Measurements from ENCODE around the gene ATP7B. TPM values are rescaled to one million over a fixed set of nuclear protein-coding genes. Genes with fewer than 3 reads are reported as not detected.

ATP7B gene
- total RNA-seq, 1 experiment from 2014 or later = 4.4 TPM

DNA sequence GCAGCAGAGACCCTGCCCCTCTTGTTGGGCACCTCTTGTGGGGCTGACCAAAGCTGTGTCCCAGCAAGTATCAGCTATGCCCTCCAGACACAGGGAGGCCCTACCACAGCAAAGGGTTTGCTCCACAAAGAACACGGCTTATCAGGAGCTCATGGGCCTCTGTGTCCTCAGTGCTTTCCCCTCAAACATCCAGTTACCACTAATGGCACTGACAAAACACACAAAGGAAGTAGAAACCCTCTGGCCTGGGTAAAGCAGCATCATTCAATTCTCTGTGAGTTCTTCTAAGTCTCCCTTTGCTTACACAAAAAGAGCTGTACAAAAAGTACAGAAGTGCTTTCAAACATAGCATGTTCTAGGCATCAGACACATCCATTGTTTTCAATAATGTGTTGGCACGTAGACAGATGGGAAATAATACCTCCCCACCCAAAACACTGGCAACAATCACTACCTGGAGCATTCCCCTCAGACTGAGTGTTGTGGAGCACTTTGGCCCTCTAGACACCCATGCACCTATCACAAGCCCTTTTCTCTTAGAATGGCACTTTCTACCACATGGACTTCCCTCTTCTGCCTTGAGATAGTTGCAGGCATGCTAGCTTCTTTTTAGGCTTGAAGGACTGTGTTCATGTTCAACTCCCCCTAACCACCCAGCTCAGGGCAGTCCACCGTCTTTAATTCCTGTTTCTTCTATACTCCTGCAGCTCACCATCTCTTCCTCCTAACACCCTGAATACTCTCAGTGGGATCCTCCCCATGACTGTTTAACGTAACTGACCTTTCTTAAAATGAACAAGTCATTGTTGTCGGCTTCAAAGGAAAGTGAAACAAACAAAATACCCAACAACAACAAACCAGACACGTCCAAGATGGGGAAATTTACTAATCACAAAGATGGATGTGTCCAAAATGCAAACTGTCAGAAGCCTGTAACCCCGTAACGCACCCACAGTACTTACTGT, 43.5 kb downstream of the ATP7B start:
- no peak overlapping the region for H3K27ac ChIP-seq (ENCODE audit: low read length)
- H3K9ac ChIP-seq (ENCODE audit: low read length) = no peak overlapping the region
- H3K4me3 ChIP-seq (ENCODE audit: low read length) = no peak overlapping the region
- H3K4me2 ChIP-seq (ENCODE audit: low read length) = no peak overlapping the region
- ATAC-seq (no peak), DNase-seq (no peak)
- no peaks in the 10 kb centered on the region for H3K9me2 ChIP-seq (replicated peaks; ENCODE audit: low read length)
- BruUV-seq (replicated peaks) = no TSS peak
- no peaks in the 10 kb centered on the region for H3K79me2 ChIP-seq (ENCODE audit: low read length)
- no peak overlapping the region for H2AFZ ChIP-seq (ENCODE audit: low read length)
- no peaks in the 10 kb centered on the region for H3K9me3 ChIP-seq (ENCODE audit: low read length)
- H3K27me3 ChIP-seq (ENCODE audit: low read length) = no peaks in the 10 kb centered on the region
- H3F3A ChIP-seq (ENCODE audit: low read length, unreplicated experiment) = no peaks in the 10 kb centered on the region
- intact Hi-C loops (cut with micrococcal nuclease) = no loop called here
- ChIA-PET CTCF (no interaction called here), POLR2A (ENCODE audit: unreplicated experiment) (no interaction called here)
- no peaks in the 10 kb centered on the region for H4K20me1 ChIP-seq (ENCODE audit: low read length)
- no peaks in the 10 kb centered on the region for H3K36me3 ChIP-seq (ENCODE audit: low read depth, low read length)
- no peaks in the 10 kb centered on the region for H3K4me1 ChIP-seq (ENCODE audit: insufficient read depth, low read length)
- TF ChIP-seq EZH2phosphoT487 (IDR thresholded peaks at IDR 0.05; ENCODE audit: borderline replicate concordance, low read length) (no peak), EZH2 (IDR thresholded peaks at IDR 0.05; ENCODE audit: low read length, unreplicated experiment) (no peak)

DNA sequence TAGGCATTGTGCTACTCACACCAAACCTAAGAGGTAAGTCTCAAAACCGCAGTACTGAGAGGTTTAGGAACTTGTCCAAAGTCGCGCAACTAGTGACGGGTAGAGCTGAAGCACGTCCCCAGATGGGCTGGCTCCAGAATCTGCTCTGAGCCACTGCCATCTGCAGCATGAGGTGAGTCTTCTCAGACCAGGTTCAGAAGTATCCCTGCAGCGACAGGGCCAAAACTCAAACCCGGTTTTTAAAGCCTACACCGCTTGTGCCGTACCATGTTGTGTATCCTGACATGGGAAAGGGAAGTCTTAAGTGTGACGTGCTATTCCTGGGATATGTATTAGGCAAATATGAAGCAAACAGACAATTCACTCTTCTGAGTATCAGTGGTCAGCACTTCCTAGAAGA, 45.1 kb downstream of the ATP7B start:
- H3K27me3 ChIP-seq (ENCODE audit: low read length) = no peaks in the 10 kb centered on the region
- H3K79me2 ChIP-seq (ENCODE audit: low read length) = no peaks in the 10 kb centered on the region
- ATAC-seq (no peak), DNase-seq (no peak)
- TF ChIP-seq, protein P1, sequence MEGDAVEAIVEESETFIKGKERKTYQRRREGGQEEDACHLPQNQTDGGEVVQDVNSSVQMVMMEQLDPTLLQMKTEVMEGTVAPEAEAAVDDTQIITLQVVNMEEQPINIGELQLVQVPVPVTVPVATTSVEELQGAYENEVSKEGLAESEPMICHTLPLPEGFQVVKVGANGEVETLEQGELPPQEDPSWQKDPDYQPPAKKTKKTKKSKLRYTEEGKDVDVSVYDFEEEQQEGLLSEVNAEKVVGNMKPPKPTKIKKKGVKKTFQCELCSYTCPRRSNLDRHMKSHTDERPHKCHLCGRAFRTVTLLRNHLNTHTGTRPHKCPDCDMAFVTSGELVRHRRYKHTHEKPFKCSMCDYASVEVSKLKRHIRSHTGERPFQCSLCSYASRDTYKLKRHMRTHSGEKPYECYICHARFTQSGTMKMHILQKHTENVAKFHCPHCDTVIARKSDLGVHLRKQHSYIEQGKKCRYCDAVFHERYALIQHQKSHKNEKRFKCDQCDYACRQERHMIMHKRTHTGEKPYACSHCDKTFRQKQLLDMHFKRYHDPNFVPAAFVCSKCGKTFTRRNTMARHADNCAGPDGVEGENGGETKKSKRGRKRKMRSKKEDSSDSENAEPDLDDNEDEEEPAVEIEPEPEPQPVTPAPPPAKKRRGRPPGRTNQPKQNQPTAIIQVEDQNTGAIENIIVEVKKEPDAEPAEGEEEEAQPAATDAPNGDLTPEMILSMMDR (conservative IDR thresholded peaks at IDR 0.05; ENCODE audit: low read depth, low read length) = no peak
- no peak for TF ChIP-seq EZH2phosphoT487 (IDR thresholded peaks at IDR 0.05; ENCODE audit: borderline replicate concordance, low read length)
- no peak for TF ChIP-seq EZH2 (IDR thresholded peaks at IDR 0.05; ENCODE audit: low read length, unreplicated experiment)
- no TSS peak for BruUV-seq (replicated peaks)
- no peak overlapping the region for H3K27ac ChIP-seq (ENCODE audit: low read length)
- H3K4me1 ChIP-seq (ENCODE audit: insufficient read depth, low read length) = no peaks in the 10 kb centered on the region
- intact Hi-C loops (cut with micrococcal nuclease) = no loop called here
- H3F3A ChIP-seq (ENCODE audit: low read length, unreplicated experiment) = no peaks in the 10 kb centered on the region
- ChIA-PET POLR2A (ENCODE audit: unreplicated experiment) (no interaction called here), CTCF (no interaction called here)
- no peak overlapping the region for H3K4me2 ChIP-seq (ENCODE audit: low read length)
- no peaks in the 10 kb centered on the region for H3K9me3 ChIP-seq (ENCODE audit: low read length)
- H3K4me3 ChIP-seq (ENCODE audit: low read length) = no peak overlapping the region
- H2AFZ ChIP-seq (ENCODE audit: low read length) = no peak overlapping the region
- H4K20me1 ChIP-seq (ENCODE audit: low read length) = no peaks in the 10 kb centered on the region
- no peaks in the 10 kb centered on the region for H3K9me2 ChIP-seq (replicated peaks; ENCODE audit: low read length)
- no peak overlapping the region for H3K9ac ChIP-seq (ENCODE audit: low read length)
- H3K36me3 ChIP-seq (ENCODE audit: low read depth, low read length) = no peaks in the 10 kb centered on the region

DNA sequence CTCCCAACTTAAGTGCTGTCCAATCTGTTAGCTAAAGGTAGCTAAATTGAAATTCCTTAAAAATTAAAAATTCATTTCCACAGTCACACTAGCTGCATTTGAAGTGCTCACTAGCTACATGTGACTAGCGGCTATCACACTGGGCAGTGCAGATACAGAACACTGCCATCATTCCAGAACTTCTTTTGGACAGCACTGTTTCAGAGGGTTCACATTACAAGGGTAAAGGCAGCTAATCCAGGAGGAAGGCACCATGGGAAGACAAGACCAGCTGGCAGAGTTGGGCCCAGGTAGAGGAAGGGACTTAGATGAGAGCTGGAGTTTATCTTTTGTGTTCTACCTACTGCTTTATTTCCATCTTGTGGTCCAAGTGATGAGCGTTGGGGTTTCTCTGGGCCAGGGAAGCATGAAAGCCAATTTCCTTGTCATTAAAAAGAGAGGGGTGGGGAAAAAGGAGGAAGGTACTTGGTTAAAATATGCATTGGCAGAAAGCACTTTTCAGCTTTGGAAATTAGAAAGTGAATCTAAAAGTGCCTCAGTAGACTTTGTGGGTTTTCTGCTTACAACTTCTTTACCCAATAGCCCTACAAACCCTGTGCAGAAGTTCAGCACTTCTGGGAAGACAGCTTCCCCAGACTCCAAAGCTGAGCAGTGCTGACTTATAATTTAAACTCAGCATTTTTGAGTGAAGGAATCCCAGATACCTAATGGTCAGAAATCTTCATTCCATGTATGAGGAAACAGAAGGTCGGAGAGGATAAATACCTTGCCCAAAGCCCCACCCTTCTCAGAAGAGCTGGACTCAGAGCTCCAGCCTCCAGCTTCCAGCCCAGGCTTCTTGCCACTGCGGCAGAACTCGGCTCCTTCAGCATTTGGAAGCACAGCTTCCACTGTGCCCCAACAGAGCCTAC, 49.5 kb downstream of the ATP7B start:
- no peaks in the 10 kb centered on the region for H3F3A ChIP-seq (ENCODE audit: low read length, unreplicated experiment)
- H3K79me2 ChIP-seq (ENCODE audit: low read length) = no peaks in the 10 kb centered on the region
- ChIA-PET CTCF (no interaction called here), POLR2A (ENCODE audit: unreplicated experiment) (interaction anchor here (0.6 kb wide), 1 partner anchor 20 kb away, joined by 5 read pairs; no protein-coding TSS in a partner anchor)
- no peak overlapping the region for H3K9ac ChIP-seq (ENCODE audit: low read length)
- intact Hi-C loops (cut with micrococcal nuclease) = no loop called here
- no peaks in the 10 kb centered on the region for H3K9me3 ChIP-seq (ENCODE audit: low read length)
- no peaks in the 10 kb centered on the region for H3K27me3 ChIP-seq (ENCODE audit: low read length)
- peaks cover 14% of the 10 kb centered on the region for H3K4me1 ChIP-seq (ENCODE audit: insufficient read depth, low read length)
- no peaks in the 10 kb centered on the region for H3K9me2 ChIP-seq (replicated peaks; ENCODE audit: low read length)
- DNase-seq = no peak
- H3K36me3 ChIP-seq (ENCODE audit: low read depth, low read length) = no peaks in the 10 kb centered on the region
- no peak overlapping the region for H3K27ac ChIP-seq (ENCODE audit: low read length)
- TF ChIP-seq EZH2 (IDR thresholded peaks at IDR 0.05; ENCODE audit: low read length, unreplicated experiment) (no peak), EZH2phosphoT487 (IDR thresholded peaks at IDR 0.05; ENCODE audit: borderline replicate concordance, low read length) (no peak)
- TF ChIP-seq, protein P1 (conservative IDR thresholded peaks at IDR 0.05; ENCODE audit: low read depth, low read length) = no peak
- no peak overlapping the region for H2AFZ ChIP-seq (ENCODE audit: low read length)
- no peaks in the 10 kb centered on the region for H4K20me1 ChIP-seq (ENCODE audit: low read length)
- no peak overlapping the region for H3K4me3 ChIP-seq (ENCODE audit: low read length)
- H3K4me2 ChIP-seq (ENCODE audit: low read length) = no peak overlapping the region
- BruUV-seq (replicated peaks) = no TSS peak
- no peak for ATAC-seq

All from PC-3 (cell line).